Fibroblast of the conjunctiva (primary cell): ENCODE measurements around the gene TTLL6.
"Not testable (repeated sequence)": the region's sequence is repeated elsewhere in the genome, so short reads cannot be mapped to it uniquely, and the experiment has no call there.

Experiments used
- DNase-seq: peaks from one replicate; pipeline ENCODE4 v3.0.0-alpha.2; 2010; ENCODE audit warnings: low read depth

TTLL6 gene

DNA sequence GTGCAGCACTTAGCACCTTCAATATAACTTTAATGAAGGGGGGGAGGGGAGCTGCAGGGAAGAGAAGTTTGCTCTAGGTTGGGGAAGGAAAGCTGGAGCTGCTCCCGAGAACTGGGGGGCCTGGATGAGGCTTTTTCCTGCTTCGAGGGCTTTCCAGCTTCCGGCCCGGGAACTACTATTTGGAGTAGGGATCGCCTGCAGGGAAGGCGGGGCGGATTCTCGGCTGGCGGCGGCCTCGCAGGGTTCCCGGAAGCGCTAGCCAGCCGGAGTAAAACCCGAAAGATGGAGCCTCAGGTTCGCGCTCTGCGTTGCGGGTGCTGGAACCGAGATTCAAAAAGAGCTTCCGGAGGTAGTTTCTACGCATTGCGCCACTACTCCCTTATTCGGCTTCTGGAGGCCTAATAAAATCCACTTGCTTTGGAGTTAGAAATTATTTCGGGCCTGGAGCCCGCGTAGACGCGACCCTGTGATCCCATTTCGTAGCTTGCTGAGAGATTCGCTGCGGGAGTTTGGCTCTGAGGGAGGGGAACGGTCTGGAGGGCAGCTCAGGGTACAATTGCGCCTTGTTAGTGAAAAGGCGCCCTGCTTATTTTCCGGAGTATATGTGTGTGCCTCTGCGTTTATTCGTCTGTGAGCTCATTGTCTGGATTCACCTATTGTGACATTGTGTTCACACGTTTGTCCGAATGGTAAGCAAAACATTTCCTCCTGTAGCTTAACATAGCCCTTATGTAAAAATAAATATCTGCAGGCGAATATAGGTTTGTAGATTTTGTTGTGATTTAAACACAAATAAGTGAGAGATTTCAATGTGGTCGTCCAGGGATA, 93.4 kb downstream of the TTLL6 start:
- no peak for DNase-seq

DNA sequence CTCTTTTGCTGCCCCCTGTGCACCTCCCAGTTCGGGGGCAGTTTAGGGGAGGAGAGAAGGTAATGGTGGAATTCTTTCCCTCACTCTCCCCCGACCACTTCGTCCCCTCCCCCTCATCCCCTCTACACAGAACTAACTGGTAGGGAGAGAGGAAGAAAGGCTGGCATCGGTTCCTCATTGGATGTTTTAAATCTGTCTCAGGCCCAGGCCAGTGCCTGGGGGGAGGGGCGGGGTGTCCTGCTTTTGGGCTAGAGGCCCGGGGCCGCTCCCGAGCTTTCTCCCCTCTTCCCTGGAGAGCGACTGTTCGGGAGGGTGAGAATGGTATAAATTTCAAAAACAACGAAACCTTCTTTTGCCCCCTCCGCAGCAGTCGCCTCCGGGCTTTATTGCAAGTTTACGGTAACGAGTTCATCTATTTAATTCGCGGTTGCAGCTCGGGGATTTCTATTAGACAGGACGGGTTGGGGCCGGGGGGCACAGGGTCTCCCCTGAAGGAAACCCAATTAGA, 94.1 kb downstream of the TTLL6 start, which contains the start of gene PRAC2:
PRAC2 (plus strand) TSS at position 271 of the 508 bp plus-strand sequence. CDS start 1,226 bp downstream, outside the sequence.
- no peak for DNase-seq

DNA sequence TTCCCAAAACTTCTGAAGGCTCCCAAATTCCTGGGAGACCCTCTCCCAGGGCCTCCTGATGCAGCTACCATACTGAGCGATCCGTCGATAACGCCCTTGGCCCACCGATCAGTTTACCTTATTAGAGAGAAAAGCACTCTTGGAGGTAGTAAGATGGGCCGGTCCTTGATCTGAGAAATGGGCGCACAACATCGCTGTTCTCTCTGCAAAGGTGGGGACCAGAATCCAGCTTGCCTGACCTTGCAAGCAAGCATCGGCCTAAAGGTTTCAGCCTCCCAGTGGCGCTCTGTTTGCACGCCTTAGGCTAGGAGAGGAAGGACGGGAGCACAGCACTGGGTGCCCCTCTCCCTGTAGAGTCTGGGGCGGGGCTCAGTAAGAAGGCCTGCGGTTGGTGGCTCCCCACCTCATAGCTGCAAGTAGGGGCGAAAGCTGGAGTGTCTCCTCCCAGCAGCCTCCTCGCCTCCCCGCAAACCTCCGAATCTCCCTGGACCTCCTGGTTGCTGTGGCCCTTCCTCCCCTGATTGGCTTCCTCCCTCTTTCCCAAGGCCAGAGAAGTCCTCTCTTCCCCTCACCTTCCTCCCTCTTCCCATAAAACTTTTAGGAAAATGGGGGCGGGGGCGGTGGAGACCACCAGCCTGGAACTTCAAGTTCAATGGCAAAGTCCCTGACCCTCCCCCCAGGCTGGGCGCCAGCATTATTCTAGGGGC, 94.7 kb downstream of the TTLL6 start, which contains the start of gene PRAC1:
PRAC1 (minus strand) TSS at position 318 of the 707 bp plus-strand sequence; CDS start at position 192, 126 bp downstream.
- no peak for DNase-seq

DNA sequence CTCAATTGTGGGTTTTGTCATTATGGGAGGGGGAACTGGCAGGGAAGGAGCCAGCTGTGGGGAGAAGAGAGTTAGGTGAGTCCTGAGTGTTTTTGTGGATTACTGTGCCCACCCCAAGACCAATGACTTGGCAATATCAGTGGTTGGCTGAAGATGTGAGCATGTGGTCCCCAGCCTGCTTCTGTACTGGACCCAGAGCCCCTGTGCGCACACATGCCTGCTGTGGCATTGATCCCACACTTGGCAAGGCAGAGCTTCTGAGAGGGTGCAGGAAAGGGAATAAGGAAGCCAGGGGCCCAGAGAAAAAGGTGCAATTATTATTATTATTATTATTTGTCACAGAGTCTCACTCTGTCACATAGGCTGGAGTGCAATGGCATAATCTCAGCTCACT, 96.0 kb downstream of the TTLL6 start:
- no peak for DNase-seq

DNA sequence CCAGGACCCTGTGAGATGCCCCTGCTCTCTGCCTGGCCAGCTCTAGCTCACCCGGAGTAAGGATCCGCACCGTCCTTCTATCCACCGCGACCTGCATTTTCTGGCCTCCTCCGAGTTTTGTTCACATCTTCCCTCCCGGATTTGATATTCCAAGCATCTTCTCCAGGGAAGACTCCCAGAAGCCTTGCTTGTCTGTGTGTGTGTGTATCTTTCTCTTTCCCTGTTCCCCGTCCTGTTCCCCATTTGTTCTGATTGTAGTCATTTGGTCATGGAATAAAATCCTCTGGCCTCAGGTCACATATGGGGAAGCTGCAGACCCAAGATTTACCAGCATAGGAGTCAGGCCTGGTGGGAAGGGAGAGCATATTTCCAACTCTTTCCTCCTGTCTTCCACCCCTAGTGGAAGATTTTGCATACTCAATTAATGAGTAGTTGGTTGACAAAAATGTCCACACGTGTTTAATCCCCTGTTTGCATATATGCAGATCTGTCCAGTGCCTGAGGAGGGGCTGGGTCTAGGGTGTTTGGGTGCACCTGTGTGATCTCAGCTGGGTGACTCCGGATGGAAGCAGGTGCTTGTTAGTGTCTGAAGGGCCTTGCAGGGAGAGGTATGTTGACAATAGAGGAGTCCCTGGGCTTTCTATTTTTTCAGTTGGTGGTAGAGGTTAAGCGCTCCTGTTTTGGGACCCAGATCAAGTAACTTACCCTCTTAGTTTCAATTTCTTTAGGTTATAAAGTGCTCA, 96.6 kb downstream of the TTLL6 start:
- no peak for DNase-seq

DNA sequence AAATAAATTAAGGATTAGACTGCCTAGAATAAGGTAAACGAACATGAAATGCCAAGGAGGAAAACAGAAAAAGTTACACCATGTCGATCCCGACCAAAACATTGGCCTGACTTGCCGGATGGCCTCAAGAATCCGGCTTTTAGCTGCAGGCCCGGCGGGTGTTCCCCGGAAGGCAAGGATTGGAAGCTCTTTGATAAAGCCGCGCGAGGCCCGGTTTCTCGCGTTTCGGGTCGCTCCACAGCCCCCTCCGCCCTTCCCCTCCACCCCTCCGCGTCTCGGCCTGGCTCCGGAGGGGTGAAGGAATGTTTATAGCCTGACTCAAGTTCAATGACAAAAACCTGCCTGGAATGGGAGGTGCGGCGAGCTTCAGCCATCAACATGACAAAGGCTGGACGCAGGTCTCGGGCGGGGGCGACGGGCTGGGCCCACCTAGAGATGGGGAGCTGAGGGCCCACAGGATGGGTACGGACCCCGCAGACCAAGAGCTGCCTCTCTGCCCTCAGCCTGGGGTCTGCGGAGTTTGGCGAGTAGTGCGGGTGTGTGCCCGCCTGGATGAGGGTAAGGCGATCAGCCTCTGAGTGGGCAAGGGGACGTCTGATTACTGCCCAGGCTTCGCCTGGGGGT, 97.3 kb downstream of the TTLL6 start:
- DNase-seq, result no peak

DNA sequence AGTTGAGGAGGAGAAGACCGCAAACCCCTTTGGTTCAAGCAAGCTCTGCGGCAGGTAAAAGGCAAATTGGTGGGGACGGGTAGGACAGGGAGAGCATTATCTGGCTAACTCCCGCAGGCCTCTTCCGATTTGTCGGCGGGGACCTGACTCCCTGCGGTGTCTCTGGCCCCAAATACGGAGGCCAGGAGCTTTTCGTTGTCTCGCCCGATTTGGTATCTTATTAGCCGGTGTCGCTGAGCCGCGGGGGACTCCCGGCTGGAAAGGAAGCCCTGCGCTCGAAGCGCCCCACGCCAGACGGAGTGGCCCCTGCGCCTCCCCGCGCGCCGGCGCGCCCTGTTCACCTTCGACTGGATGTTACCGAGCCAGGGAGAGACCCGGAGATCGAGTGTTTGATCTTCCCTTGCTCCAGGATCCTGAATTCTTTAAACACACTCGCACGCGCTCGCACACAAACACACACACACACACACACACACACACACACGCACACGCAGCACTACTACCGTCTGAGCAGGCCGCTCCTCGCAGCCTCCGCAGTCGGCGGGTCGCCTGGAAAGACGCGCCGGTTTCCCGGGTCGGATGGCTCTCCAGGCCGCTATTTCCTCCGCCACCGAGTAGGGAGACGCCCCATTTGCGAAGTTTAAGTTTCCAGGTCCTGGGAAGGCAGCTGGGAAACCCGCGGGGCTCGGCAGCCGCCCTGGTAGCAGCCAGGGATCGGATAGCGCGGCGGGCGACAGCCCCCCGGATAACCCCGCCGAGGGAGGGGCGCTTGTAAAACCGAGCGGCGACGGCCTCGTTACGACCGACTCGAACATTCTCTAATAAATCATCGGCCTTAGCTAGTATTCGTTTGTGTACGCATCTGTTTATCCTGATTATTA, 98.0 kb downstream of the TTLL6 start:
- no peak for DNase-seq

DNA sequence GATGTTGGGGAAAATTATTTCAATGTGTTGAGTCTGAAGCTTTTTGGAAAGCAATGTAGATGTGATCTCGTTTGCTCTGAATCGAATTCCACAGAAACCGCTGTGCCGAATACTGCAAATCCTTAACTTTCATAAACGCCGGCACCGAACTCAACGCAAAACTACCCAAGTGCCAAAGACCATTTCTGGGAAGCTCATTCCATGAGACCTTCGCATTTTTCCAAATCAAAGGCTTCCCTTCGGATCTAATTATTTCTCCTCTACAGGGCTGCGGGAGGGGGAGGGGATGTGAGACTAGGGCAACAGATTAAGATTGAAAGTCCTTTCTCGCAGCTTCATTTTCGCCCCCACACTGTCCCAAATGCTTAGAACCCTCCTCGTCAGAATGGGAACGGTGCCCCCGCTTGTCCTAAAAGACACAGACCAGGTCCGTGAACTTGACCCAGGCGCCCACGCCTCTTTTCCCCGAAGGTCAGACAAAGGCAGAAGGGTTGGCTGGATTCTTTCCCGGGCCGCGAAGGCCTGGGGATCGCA, 98.7 kb downstream of the TTLL6 start:
- DNase-seq, result no peak

DNA sequence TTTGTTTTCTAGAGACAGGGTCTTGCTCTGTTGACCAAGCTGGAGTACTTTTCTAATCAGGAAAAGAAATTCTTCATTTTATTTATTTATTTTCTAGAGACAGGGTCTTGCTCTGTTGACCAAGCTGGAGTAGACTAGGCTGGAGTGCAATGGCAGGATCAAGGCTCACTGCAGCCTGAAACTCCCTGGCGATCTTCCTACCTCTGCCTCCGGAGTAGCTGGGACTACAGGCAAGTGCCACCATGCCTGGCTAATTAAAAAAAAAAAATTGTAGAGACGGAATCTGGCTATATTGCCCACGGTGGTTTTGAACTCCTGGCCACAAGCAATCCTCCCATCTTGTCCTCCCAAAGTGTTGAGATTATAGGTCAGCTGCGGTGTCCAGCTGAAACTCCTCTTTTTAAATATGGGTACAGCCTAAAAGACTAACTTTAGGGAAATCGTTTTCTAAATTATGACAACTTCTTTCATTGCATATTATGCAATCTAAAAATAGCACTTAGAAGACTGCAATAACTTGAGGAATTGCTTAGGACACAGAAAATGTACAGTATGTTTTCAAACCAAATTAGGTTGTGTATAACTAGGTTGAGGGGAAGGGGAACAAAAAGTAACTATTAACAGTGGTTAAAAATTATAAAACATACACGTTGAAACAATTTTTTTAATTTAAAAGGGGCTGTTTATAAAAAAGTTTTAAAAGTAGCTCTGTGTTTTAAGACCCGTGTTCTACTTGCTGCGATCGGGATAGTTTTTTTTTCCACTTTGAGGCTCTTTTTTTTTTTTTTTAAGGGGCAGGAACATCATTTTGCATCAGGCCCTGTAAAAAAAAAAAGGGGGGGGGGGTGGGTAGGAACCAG, 99.4 kb downstream of the TTLL6 start:
- DNase-seq, result no peak

DNA sequence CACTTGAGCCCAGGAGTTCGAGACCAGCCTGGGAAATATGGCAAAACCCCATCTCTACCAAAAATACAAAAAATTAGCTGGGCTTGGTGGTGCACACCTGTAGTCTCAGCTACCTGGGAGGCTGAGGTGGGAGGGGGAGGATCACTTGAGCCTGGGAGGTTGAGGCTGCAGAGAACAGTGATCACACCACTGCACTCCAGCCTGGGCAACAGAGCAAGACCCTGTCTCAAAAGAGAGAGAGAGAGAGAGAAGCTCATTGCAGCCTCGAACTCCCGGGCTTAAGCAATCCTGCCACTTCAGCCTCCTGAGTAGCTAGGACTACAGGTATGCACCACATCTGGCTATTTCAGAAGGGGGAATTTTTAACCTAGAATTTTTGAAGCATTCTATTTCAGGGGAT, 100.5 kb downstream of the TTLL6 start:
- DNase-seq, result not testable (repeated sequence)

DNA sequence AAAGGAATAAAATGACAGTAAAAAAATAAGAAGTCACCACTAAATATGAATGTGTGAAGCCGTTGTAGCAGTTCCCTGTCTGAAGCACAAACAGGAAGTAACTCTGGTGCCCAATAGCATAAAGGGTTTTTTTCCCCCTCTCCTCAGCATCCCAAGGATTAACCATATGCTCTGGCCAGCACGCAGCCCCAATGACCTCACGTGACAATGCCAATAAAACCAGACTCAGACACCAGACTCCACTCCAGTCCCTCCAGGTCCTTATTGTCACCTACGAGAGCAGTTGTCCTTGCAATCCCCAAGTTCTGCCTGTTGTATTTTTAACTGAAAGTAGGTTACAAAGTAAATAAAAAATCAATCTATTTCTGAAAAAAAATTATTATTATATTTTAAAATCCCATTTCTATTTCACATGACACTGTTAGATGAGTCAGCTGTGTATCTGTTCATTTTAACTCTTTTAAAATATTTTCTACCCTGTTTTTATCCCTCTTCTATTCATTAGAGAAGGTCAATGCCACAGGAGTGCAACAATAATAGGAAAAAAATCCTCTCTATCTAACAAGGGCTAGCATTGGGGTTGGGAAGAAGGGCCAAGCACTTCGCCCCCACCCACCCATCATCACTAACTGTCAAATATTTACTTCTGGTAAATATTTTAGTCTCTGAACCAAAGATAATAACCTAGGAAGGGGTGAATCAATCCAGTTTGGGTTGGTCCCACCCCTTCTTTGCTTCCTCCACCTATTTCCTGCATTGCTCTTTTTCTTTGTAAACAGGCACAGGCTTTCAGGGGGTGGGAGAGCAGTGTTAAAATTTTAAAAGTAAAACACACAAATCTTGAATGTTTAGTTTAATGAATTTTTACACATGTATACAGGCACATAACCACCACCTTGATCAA, 101.3 kb downstream of the TTLL6 start:
- no peak for DNase-seq
